MCF 10A (cell line): ENCODE results near the gene FBLN5. TPM values are rescaled to one million over a fixed set of nuclear protein-coding genes. Genes with fewer than 3 reads are reported as not detected.

ENCODE experiments used
- BruUV-seq: library from RNA; stranded (reverse); fragments of 400-500 nt; replicated peaks from 2 replicates; lab custom pipeline; 2021; lab: Mats Ljungman, UMichigan
- CTCF ChIA-PET: fragments of 300-600 bp; sonication (Branson Sonifier 250); formaldehyde crosslinking; extraction: SDS; loops from one replicate; lab custom pipeline; 2021; ENCODE audit warnings: antibody characterized with exemption, inconsistent platforms; lab: Yijun Ruan, JAX
- POLR2A ChIA-PET: fragments of 300-600, 350-650 bp; sonication (Branson Sonifier 250); formaldehyde crosslinking; extraction: SDS; loops from one replicate; lab custom pipeline; 2020; ENCODE audit warnings: antibody characterized with exemption, inconsistent platforms; lab: Yijun Ruan, JAX
- DNase-seq: peaks from one replicate; pipeline ENCODE4 v3.0.0-alpha.2; 2018; ENCODE audit not compliant: unreplicated experiment
- H3K27ac Mint-ChIP-seq: one replicate; pipeline ENCODE4 v1.8.0; 2022; ENCODE audit warnings: mild to moderate bottlenecking, low read depth, mixed read lengths; ENCODE audit not compliant: unreplicated experiment
- H3K27me3 Mint-ChIP-seq: one replicate; pipeline ENCODE4 v1.8.0; 2022; ENCODE audit warnings: mixed read lengths; ENCODE audit not compliant: insufficient read depth, unreplicated experiment
- H3K36me3 Mint-ChIP-seq: one replicate; pipeline ENCODE4 v1.8.0; 2022; ENCODE audit warnings: mild to moderate bottlenecking, moderate library complexity, mixed read lengths; ENCODE audit not compliant: insufficient read depth, unreplicated experiment
- H3K4me1 Mint-ChIP-seq: one replicate; pipeline ENCODE4 v1.8.0; 2022; ENCODE audit warnings: mixed read lengths; ENCODE audit not compliant: insufficient read depth, unreplicated experiment
- H3K4me3 Mint-ChIP-seq: one replicate; pipeline ENCODE4 v1.8.0; 2022; ENCODE audit warnings: mild to moderate bottlenecking, moderate library complexity, mixed read lengths; ENCODE audit not compliant: unreplicated experiment
- H3K9me3 Mint-ChIP-seq: one replicate; pipeline ENCODE4 v1.8.0; 2022; ENCODE audit warnings: mixed read lengths; ENCODE audit not compliant: unreplicated experiment
- CTCF ChIP-seq: fragments of 200-600 bp; IDR thresholded peaks from one replicate; pipeline ENCODE4 v1.8.0; 2022; ENCODE audit warnings: antibody characterized with exemption, mild to moderate bottlenecking; ENCODE audit not compliant: unreplicated experiment
- intact Hi-C: fragments of 100-400 bp; cut with micrococcal nuclease; formaldehyde crosslinking; loops from 2 replicates; pipeline ENCODE4 v1.14.1; 2022
- total RNA-seq: library from RNA; stranded (reverse); gene quantifications from 2 replicates; pipeline ENCODE4 v1.2.3, GENCODE V29; 2022

FBLN5 gene
- total RNA-seq, 1 experiment from 2014 or later: 14.8 TPM

GRCh38 chr14:91878274-91878673, 69.2 kb downstream of the FBLN5 start:
- POLR2A ChIA-PET: no interaction called here
- peaks cover 6% of the 10 kb centered on the region for H3K36me3 Mint-ChIP-seq
- DNase-seq: no peak
- no peak overlapping the region for H3K27ac Mint-ChIP-seq
- H3K4me3 Mint-ChIP-seq: no peak overlapping the region
- no TSS peak for BruUV-seq
- no peaks in the 10 kb centered on the region for H3K4me1 Mint-ChIP-seq
- intact Hi-C loops: no loop called here
- TF ChIP-seq CTCF: no peak
- H3K9me3 Mint-ChIP-seq: no peaks in the 10 kb centered on the region
- CTCF ChIA-PET: interaction anchor here (0.6 kb wide), 1 partner anchor 14 kb away, joined by 3 read pairs; no protein-coding TSS in a partner anchor
- H3K27me3 Mint-ChIP-seq: no peaks in the 10 kb centered on the region

- TF ChIP-seq CTCF: no peak
- H3K4me1 Mint-ChIP-seq: peaks cover 5% of the 10 kb centered on the region
- ChIA-PET CTCF (no interaction called here), POLR2A (no interaction called here)
- no peaks in the 10 kb centered on the region for H3K9me3 Mint-ChIP-seq
- H3K27ac Mint-ChIP-seq: no peak overlapping the region
- H3K36me3 Mint-ChIP-seq: no peaks in the 10 kb centered on the region
- no peaks in the 10 kb centered on the region for H3K27me3 Mint-ChIP-seq
- H3K4me3 Mint-ChIP-seq: no peak overlapping the region
- no TSS peak for BruUV-seq
- intact Hi-C loops: no loop called here
- no peak for DNase-seq
Observed at GRCh38 chr14:91877376-91877915, 70.0 kb downstream of the FBLN5 start.

- no peak for TF ChIP-seq CTCF
- H3K9me3 Mint-ChIP-seq: no peaks in the 10 kb centered on the region
- peaks cover 10% of the 10 kb centered on the region for H3K4me1 Mint-ChIP-seq
- CTCF ChIA-PET: no interaction called here
- intact Hi-C loops: no loop called here
- no peak overlapping the region for H3K4me3 Mint-ChIP-seq
- POLR2A ChIA-PET: no interaction called here
- H3K27ac Mint-ChIP-seq: no peak overlapping the region
- no peak for DNase-seq
- no peaks in the 10 kb centered on the region for H3K27me3 Mint-ChIP-seq
- BruUV-seq: no TSS peak
- no peaks in the 10 kb centered on the region for H3K36me3 Mint-ChIP-seq
Observed at GRCh38 chr14:91876492-91876891, 71.0 kb downstream of the FBLN5 start.

GRCh38 chr14:91875525-91876286, 71.8 kb downstream of the FBLN5 start:
- no TSS peak for BruUV-seq
- intact Hi-C loops: no loop called here

More at GRCh38 chr14:91875525-91876286, 71.8 kb downstream of the FBLN5 start:
- Mint-ChIP-seq H3K4me3 (no peak overlapping the region), H3K27ac (no peak overlapping the region), H3K9me3 (no peaks in the 10 kb centered on the region), H3K27me3 (no peaks in the 10 kb centered on the region), H3K4me1 (peaks cover 10% of the 10 kb centered on the region), H3K36me3 (no peaks in the 10 kb centered on the region)
- ChIA-PET CTCF (interaction anchor here (0.6 to 0.8 kb wide), 2 partner anchors 23 to 35 kb away, joined by 3 read pairs; no protein-coding TSS in a partner anchor), POLR2A (no interaction called here)
- TF ChIP-seq CTCF: no peak
- DNase-seq: no peak
